Muscle of leg (tissue), 11 donors: Measurements from ENCODE around the gene PPP3CA. TPM values are rescaled to one million over a fixed set of nuclear protein-coding genes. Genes with fewer than 3 reads are reported as not detected.

Experiments
- DNase-seq: peaks from one replicate; pipeline ENCODE4 v3.0.0; 2013
- H3K27ac ChIP-seq: one replicate; pipeline ENCODE4 v1.5.1; 2013; ENCODE audit warnings: mild to moderate bottlenecking, low read length, control low read depth
- H3K27me3 ChIP-seq: one replicate; pipeline ENCODE4 v1.6.1; 2013; ENCODE audit warnings: low read length; ENCODE audit not compliant: control insufficient read depth, insufficient read depth
- H3K36me3 ChIP-seq: one replicate; pipeline ENCODE4 v1.6.1; 2013; ENCODE audit warnings: low read length; ENCODE audit not compliant: control insufficient read depth, insufficient read depth
- H3K4me1 ChIP-seq: one replicate; pipeline ENCODE4 v1.6.1; 2013; ENCODE audit warnings: low read length; ENCODE audit not compliant: control insufficient read depth, insufficient read depth
- H3K4me3 ChIP-seq: one replicate; pipeline ENCODE4 v1.5.1; 2013; ENCODE audit warnings: low read length, control low read depth
- H3K9me3 ChIP-seq: replicated peaks from 2 replicates; pipeline ENCODE4 v1.6.1; 2013; ENCODE audit warnings: low read depth, low read length; ENCODE audit not compliant: control insufficient read depth
- WGBS: methylation state at CpG from one replicate; pipeline ENCODE4 v1.1.5; 2013; ENCODE audit warnings: missing lambda C conversion rate; ENCODE audit not compliant: insufficient coverage; 5-methylcytosine and 5-hydroxymethylcytosine counted together
- polyA plus RNA-seq, 8 donors: library from polyadenylated mRNA; unstranded; fragments of 120-200 nt; gene quantifications; one replicate each; pipeline versions ENCODE4 v1.2.1 to v1.2.3, GENCODE V29; 2013; ENCODE audit warnings: inconsistent platforms in 1 of 8, low replicate concordance in 1 of 8; ENCODE audit not compliant: insufficient read length in 8 of 8, insufficient read depth in 1 of 8
- total RNA-seq: library from RNA; stranded (reverse); fragments of 120-200 nt; gene quantifications from one replicate; pipeline ENCODE4 v1.2.4, GENCODE V29; 2013

The PPP3CA gene
- total and polyA plus RNA-seq, 9 donors, result 18.2 to 41.9 (median 29.9) TPM

DNA sequence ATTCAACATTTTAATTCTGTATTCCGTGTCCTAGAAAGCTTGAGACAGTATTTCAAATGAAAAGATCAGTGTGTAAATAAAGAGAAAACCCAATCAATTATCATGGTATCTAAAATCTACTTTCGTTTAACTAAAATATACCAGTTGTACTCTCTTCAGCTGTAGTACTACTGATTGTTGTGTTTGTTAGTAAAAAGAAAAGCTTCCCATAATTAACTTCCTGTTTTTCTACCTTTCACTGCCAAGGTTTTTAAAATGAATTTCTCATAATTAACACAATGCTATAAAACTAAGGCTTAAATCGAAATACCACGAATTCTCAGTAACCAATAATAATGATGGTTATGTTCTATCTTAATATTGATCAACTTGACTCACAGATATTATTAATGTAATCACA is 37.4 kb downstream of the PPP3CA start:
- DNase-seq, result no peak
- H3K4me3 ChIP-seq, result no peak overlapping the region
- no peaks in the 10 kb centered on the region for H3K27me3 ChIP-seq
- WGBS, result no CpG with 5 or more reads among the region's 4 CpGs
- no peak overlapping the region for H3K27ac ChIP-seq
- no peaks in the 10 kb centered on the region for H3K4me1 ChIP-seq
- H3K9me3 ChIP-seq, result no peaks in the 10 kb centered on the region
- no peaks in the 10 kb centered on the region for H3K36me3 ChIP-seq

- H3K36me3 ChIP-seq, result no peaks in the 10 kb centered on the region
- H3K27ac ChIP-seq, result no peak overlapping the region
- WGBS, result no CpG with 5 or more reads among the region's 2 CpGs
- H3K27me3 ChIP-seq, result no peaks in the 10 kb centered on the region
- H3K4me3 ChIP-seq, result no peak overlapping the region
- no peaks in the 10 kb centered on the region for H3K9me3 ChIP-seq
- no peaks in the 10 kb centered on the region for H3K4me1 ChIP-seq
- DNase-seq, result no peak
Observed at GRCh38 chr4:101307899-101308298, 39.4 kb downstream of the PPP3CA start.

GRCh38 chr4:101306764-101307615 is 40.3 kb downstream of the PPP3CA start:
- 0% methylated on average over 1 of the region's 4 CpGs for WGBS
- Histone ChIP-seq H3K4me3 (no peak overlapping the region), H3K27me3 (no peaks in the 10 kb centered on the region), H3K9me3 (no peaks in the 10 kb centered on the region), H3K36me3 (no peaks in the 10 kb centered on the region), H3K4me1 (no peaks in the 10 kb centered on the region), H3K27ac (no peak overlapping the region)
- no peak for DNase-seq

DNA sequence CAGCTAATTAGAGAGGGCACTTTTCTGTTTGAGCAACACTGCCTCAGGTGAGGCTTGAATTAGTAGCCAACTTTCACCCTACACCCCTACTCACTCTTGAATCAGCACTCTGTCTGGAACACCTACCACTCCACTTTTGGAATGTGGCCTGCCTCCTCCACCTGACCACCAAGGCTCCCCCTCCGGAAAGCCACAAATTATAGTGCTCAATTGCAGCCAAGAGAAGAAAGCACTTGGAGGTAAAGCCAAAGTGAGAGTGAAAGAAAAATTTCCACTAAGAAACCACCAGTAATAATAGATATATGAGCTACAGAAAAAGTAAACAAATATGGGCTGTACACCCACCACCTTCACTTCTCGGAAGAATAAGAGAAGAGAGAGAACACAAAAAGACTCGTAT is 41.1 kb downstream of the PPP3CA start:
- no peak for DNase-seq
- Histone ChIP-seq H3K9me3 (no peaks in the 10 kb centered on the region), H3K4me1 (no peaks in the 10 kb centered on the region), H3K36me3 (no peaks in the 10 kb centered on the region), H3K4me3 (no peak overlapping the region), H3K27ac (no peak overlapping the region), H3K27me3 (no peaks in the 10 kb centered on the region)
- WGBS, result no CpG with 5 or more reads among the region's 3 CpGs

- Histone ChIP-seq H3K4me1 (no peaks in the 10 kb centered on the region), H3K27me3 (no peaks in the 10 kb centered on the region), H3K4me3 (no peak overlapping the region), H3K27ac (no peak overlapping the region), H3K36me3 (no peaks in the 10 kb centered on the region), H3K9me3 (no peaks in the 10 kb centered on the region)
- no CpG with 5 or more reads among the region's 2 CpGs for WGBS
- no peak for DNase-seq
Observed at GRCh38 chr4:101304916-101305315, 42.4 kb downstream of the PPP3CA start.

DNA sequence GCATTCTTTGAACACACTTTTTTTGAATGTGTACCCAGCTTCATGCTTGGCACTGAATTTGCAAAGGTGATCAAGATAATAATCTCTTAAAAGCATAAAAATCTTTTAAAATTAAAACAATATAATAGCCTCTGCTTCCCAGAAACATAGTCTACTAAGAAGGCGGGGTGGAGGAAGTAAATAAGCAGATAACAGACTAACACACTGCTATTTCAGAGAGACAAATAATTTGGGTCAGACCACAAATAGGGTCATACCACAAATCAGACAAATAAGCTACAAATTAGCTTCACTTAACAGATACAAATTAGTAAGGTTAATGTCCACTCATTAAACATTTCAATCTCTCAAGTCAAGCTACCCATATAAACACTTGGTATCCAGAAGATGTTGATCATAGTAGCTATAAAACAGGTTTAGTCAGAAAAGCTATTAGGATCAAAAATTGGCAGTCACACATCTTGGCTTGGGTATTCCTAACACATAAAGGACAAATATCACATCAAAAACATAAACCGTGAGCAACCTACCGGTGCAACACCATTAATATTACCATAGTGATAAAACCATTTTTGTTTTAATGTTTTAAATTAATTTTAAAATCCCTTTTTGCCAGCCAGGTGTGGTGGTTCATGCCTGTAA is 47.3 kb downstream of the PPP3CA start:
- no peaks in the 10 kb centered on the region for H3K4me1 ChIP-seq
- H3K36me3 ChIP-seq, result no peaks in the 10 kb centered on the region
- H3K27ac ChIP-seq, result no peak overlapping the region
- DNase-seq, result no peak
- no CpG with 5 or more reads among the region's 3 CpGs for WGBS
- H3K27me3 ChIP-seq, result no peaks in the 10 kb centered on the region
- no peak overlapping the region for H3K4me3 ChIP-seq
- no peaks in the 10 kb centered on the region for H3K9me3 ChIP-seq

DNA sequence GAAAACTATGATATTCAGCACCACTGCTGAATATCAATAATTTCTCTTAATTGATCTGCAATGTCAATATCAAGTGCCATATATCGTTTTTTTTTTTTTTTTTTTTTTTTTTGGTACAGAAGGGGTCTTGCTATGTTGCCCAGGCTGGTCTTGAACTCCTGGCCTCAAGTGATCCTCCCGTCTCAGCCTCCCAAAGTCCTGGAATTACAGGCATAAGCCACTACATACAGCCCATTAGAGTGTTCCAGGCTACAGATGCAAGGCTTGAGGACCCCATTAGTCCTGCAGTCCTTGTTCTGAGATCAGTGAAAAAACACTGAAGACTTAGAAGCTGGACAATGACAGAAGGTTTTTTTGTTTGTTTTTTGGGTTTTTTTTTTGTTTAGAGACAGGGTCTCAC is 48.3 kb downstream of the PPP3CA start:
- Histone ChIP-seq H3K4me3 (no peak overlapping the region), H3K36me3 (no peaks in the 10 kb centered on the region), H3K27ac (no peak overlapping the region), H3K4me1 (no peaks in the 10 kb centered on the region), H3K27me3 (no peaks in the 10 kb centered on the region), H3K9me3 (no peaks in the 10 kb centered on the region)
- WGBS, result 100% methylated on average over 1 of the region's 2 CpGs
- no peak for DNase-seq

- no peak overlapping the region for H3K4me3 ChIP-seq
- no peak overlapping the region for H3K27ac ChIP-seq
- peak; percentile 61 for DNase-seq
- no peaks in the 10 kb centered on the region for H3K9me3 ChIP-seq
- no peaks in the 10 kb centered on the region for H3K36me3 ChIP-seq
- no peaks in the 10 kb centered on the region for H3K4me1 ChIP-seq
- no peaks in the 10 kb centered on the region for H3K27me3 ChIP-seq
Observed at GRCh38 chr4:101295691-101296090, 51.6 kb downstream of the PPP3CA start.

DNA sequence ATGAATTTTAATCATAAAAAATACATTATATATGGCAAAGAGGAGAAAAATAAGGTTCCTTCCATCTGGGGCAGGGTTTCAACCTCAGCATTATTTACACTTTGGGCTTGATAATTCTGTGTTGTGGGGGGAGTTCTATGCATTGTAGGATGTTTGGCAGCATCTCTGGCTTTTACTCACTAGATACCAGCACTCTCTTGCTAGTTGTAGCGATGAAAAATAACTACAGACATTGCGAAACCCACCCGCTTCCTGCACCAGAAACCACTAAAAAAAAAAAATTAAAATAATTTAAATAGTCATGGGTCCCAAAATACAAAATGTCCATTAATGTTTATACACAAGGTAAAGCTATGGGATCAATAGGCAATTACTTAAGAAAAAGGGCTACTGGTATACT is 52.7 kb downstream of the PPP3CA start:
- Histone ChIP-seq H3K27me3 (no peaks in the 10 kb centered on the region), H3K36me3 (no peaks in the 10 kb centered on the region), H3K9me3 (no peaks in the 10 kb centered on the region), H3K4me1 (no peaks in the 10 kb centered on the region), H3K27ac (no peak overlapping the region), H3K4me3 (no peak overlapping the region)
- no CpG with 5 or more reads among the region's 3 CpGs for WGBS
- no peak for DNase-seq

GRCh38 chr4:101292901-101293300 is 54.4 kb downstream of the PPP3CA start:
- H3K27ac ChIP-seq, result no peak overlapping the region
- 100% methylated on average over 1 of the region's 2 CpGs for WGBS
- H3K27me3 ChIP-seq, result no peaks in the 10 kb centered on the region
- H3K4me1 ChIP-seq, result no peaks in the 10 kb centered on the region
- no peak for DNase-seq
- H3K36me3 ChIP-seq, result no peaks in the 10 kb centered on the region
- no peaks in the 10 kb centered on the region for H3K9me3 ChIP-seq
- H3K4me3 ChIP-seq, result no peak overlapping the region
